Measurements from ENCODE around the gene KDM4C.

DNA sequence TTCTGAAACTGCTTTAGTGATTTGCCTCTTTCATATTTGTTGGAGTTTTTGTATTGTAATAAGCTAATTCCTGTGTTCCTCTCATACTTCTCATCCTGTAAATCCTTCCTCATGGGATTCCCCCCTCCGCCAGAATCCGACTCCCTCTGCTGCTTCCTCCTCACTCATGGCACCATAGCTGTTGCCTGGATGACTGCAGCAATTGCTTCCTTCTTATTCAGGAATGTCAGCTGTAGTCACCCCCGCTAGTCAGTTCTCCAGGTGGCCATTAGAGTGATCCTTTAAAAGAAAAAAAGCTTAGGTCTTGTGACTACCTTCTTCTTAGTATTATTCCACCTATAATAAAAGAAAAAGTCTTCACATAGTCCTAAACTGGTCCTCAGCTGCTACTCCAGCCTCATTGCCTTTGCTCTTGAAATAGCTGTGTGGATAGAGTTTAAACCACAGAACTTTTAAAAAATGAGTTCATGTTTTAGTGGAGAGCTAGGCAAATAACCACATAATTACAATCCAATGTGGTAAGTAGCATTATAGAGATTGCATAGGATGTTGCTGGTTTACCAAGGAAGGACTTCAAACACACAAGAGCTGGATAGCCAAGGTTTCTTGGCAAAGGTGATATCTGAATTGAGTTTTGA, 227.3 kb downstream of the KDM4C start:
- TF ChIP-seq, protein P1, sequence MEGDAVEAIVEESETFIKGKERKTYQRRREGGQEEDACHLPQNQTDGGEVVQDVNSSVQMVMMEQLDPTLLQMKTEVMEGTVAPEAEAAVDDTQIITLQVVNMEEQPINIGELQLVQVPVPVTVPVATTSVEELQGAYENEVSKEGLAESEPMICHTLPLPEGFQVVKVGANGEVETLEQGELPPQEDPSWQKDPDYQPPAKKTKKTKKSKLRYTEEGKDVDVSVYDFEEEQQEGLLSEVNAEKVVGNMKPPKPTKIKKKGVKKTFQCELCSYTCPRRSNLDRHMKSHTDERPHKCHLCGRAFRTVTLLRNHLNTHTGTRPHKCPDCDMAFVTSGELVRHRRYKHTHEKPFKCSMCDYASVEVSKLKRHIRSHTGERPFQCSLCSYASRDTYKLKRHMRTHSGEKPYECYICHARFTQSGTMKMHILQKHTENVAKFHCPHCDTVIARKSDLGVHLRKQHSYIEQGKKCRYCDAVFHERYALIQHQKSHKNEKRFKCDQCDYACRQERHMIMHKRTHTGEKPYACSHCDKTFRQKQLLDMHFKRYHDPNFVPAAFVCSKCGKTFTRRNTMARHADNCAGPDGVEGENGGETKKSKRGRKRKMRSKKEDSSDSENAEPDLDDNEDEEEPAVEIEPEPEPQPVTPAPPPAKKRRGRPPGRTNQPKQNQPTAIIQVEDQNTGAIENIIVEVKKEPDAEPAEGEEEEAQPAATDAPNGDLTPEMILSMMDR (IDR thresholded peaks at IDR 0.05 in 8 of 11, conservative IDR thresholded peaks at IDR 0.05 in 3 of 11) = no peak
- no peak for TF ChIP-seq POLR2A (IDR thresholded peaks at IDR 0.05)
- no peak for TF ChIP-seq POLR2AphosphoS5 (IDR thresholded peaks at IDR 0.05)
